ENCODE results near the gene NR2F1-AS1. TPM values are rescaled to one million over a fixed set of nuclear protein-coding genes. Genes with fewer than 3 reads are reported as not detected.

NR2F1-AS1 gene
- total RNA-seq, 1 experiment from 2014 or later: 10.8 TPM

GRCh38 chr5:93589152-93589828 lies 8.3 kb upstream of the NR2F1-AS1 start:
- DNase-seq (ENCODE audit: low read depth): no peak

DNA sequence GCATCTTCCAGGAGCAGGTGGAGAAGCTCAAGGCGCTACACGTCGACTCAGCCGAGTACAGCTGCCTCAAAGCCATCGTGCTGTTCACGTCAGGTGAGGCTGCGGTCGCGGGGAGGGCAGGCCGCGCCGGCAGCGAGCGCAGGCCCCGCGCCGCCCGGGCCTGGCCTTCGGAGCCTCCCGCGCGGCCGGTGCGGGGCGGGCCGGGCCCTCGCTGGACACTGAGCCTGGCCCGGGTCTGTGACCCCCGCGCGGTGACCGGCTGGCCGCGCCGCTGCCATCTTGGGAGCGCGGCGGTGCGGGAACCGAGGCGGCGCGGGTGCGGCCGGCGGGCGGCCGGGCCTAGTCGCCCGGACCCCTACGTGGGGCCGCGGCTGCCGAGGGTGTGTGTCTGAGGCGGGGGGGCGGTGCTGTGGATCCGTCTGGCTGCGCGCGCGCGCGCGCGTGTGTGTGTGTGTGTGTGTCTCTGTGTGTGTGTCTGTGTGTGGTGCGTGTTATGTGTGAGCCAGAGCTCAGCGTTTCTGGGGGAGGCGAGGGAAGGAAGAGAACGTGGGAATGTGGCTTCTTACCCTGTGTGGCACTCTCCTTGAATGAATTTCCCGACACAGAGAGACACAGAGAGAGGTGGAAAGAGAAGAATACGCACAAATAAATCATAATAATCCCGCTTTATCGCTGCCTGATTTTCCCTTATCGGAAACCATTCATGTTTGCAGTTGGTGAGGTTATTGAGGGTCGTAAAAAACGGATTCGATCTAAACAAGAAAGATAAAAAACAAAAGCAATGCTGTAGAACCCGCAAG lies 7.5 kb upstream of the NR2F1-AS1 start:
- no peak for DNase-seq (ENCODE audit: low read depth)

DNA sequence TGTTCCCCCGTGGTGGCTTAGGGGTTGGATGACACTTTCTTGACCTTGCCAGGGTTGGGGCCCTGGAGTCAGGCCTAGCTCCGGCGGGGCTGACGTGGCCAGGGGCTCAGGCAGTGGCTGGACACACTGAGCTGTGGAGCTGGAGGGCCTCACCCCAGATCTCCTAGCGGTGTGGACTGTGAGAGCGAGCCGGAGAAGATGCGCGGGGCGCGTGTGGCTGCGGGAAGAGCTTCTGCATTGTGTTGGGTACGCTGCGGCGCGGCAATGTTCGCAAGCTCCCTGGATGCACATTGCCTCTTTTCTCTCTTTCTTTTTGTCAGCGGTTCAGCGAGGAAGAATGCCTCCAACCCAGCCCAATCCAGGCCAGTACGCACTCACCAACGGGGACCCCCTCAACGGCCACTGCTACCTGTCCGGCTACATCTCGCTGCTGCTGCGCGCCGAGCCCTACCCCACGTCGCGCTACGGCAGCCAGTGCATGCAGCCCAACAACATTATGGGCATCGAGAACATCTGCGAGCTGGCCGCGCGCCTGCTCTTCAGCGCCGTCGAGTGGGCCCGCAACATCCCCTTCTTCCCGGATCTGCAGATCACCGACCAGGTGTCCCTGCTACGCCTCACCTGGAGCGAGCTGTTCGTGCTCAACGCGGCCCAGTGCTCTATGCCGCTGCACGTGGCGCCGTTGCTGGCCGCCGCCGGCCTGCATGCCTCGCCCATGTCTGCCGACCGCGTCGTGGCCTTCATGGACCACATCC lies 6.8 kb upstream of the NR2F1-AS1 start:
- no peak for DNase-seq (ENCODE audit: low read depth)

GRCh38 chr5:93586736-93587596 lies 5.9 kb upstream of the NR2F1-AS1 start:
- no peak for DNase-seq (ENCODE audit: low read depth)

DNA sequence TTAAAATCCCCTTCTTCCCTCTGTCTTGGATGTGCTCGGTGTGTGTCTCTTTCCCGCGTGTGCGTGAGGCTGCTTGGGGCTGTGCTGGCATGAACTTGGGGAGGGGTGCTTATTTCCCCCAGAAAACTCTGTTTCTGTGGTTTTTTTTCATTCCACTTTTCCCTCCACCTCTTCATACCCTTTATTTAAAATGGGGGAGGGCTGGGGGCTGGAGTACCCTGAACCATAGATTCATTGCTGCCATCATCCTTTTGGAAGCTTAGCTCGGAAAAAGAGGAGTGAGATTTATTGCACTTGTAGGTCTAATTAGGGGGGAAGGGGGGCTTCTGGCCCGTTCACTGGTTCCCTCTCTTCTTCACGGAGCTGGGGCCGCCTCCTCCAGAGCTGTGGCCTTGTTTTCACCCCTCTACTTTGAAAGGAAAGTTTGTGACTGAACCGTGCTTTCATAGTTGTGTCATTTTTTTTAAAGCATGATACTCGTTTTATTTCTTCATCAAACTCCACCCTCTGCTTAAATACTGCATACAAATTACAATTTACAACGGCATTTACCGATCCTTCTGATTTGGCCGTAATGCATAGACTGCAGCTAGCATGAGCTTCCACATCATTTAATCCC lies 4.9 kb upstream of the NR2F1-AS1 start:
- peak; percentile 13 for DNase-seq (ENCODE audit: low read depth)

DNA sequence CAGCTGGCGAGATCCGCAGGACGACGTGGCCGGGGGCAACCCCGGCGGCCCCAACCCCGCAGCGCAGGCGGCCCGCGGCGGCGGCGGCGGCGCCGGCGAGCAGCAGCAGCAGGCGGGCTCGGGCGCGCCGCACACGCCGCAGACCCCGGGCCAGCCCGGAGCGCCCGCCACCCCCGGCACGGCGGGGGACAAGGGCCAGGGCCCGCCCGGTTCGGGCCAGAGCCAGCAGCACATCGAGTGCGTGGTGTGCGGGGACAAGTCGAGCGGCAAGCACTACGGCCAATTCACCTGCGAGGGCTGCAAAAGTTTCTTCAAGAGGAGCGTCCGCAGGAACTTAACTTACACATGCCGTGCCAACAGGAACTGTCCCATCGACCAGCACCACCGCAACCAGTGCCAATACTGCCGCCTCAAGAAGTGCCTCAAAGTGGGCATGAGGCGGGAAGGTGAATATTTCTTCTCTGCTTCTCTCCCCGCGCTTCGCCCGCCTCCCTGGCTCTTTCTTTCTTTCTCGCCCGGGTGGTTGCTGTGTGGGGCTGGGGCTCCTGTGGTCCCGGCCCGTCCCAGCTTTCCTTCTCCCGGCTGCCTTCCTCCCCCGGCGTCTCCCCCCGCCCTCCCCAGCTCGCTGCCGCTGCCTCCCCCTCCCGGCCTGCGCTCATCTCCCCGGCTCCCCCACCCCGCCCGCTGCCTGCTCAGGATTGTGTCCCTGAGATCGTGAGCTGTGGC lies 4.2 kb upstream of the NR2F1-AS1 start:
- peak; percentile 42 for DNase-seq (ENCODE audit: low read depth)

- no peak for DNase-seq (ENCODE audit: low read depth)
These were observed 3.6 kb upstream of the NR2F1-AS1 start for GRCh38 chr5:93584596-93585040.

GRCh38 chr5:93583768-93584595 lies 3.0 kb upstream of the NR2F1-AS1 start:
- DNase-seq (ENCODE audit: low read depth): peak; percentile 68

- no peak for DNase-seq (ENCODE audit: low read depth)
These were observed 2.4 kb upstream of the NR2F1-AS1 start for GRCh38 chr5:93583439-93583767.

- peak; percentile 97 for DNase-seq (ENCODE audit: low read depth)
These were observed 1.8 kb upstream of the NR2F1-AS1 start, which contains the start of gene NR2F1 for GRCh38 chr5:93582677-93583438. Gene NR2F1 (plus strand): TSS chr5:93583222. CDS start chr5:93585024, 1,802 bp downstream.

- DNase-seq (ENCODE audit: low read depth): no peak
These were observed 1.1 kb upstream of the NR2F1-AS1 start for GRCh38 chr5:93582167-93582462.

DNA sequence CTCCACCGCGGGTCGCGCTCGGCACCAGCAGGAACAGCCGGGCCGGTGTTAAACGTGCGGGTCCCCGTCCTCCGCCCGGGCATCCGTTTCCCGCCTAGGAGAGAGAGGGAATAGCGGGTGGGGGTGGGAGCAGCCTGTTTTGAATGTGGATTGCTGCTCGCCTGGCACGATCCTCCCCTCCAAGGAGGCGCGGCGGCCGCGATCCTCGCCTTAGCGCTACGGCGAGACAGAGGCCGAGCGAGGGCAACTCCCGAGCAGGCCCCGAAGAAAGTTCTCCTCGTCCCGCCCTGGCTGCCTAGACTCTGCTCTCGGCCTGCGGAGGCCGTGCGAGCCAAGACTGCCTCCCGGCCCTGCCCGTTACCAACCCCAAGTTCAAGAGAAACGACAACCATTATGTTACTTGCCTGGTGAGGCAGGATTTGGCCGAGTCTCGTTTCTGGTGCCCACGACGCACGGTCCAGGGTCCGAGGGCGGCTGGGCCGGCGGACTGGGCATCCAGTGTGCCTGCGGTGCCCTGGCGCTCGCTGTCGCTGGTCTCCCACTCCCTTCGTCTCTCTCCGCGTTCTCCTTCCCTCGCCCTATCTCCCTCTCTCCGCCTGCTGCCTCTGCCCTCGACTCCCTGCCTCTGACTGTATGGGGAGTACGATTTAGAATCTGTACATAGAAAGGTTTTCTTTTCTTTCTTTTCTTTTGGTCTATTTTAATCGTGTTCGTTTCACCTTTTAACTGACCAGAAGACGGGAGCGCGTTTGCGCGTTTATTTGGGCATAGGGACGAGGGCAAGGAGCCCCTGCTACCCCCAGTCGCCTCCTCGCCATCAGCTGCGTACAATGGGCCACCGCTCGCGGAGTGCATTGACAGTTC lies 724 bp downstream of the NR2F1-AS1 start:
- peak; percentile 54 for DNase-seq (ENCODE audit: low read depth)

GRCh38 chr5:93579692-93580062 lies 1.3 kb downstream of the NR2F1-AS1 start:
- DNase-seq (ENCODE audit: low read depth): no peak

DNA sequence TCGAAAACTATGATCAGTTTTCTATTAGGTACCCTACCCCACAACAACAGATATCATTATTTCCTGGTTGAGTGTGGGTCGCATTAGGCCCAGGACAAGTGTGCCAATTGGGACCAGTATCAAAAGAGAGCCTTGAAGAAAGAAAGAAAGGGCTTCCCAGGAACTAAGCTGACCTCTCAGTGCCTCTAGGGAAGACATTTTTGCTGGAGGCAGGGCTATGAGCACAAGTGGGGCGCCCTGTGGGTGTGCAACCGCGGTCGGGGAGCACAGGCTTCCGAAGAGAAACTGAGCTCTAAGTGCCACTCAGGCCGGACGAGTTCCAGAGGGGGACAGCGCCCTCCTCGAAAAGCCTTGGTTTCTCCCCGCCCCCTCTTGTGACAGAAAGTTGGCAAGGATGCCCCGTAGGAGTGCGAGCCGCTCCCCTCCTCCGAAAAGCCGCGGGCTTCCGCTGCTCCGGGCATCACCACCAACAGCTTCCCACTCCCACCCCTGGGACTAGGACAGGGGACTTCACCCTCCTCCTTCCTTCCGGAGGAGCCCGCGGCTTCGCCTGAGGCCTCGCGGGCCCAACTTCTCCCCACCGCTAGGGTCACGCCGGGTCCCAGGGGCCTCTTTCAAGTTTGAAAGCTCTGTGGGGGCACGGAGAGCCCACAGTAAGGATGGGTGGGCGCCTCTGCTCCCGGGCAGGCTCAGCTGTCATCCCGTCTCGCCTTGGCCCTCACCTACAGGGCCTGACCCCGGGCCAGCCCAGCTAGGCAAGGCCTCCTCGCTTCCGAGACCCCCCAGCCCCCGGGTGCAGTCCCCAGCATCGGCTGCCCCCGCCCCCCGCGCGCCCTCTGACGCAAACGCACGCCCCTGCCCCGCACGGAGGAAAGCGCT lies 2.0 kb downstream of the NR2F1-AS1 start:
- DNase-seq (ENCODE audit: low read depth): peak; percentile 43

- DNase-seq (ENCODE audit: low read depth): no peak
These were observed 2.9 kb downstream of the NR2F1-AS1 start for GRCh38 chr5:93577854-93578812.
